HEK293 (cell line): ENCODE measurements around the gene WAC.

Source experiments
- CTCF ChIA-PET: fragments of 350-600 bp; formaldehyde crosslinking; extraction: SDS; loops from one replicate; lab custom pipeline; 2021; ENCODE audit warnings: antibody characterized with exemption; lab: Yijun Ruan, JAX
- POLR2A ChIA-PET: fragments of 300-600 bp; formaldehyde crosslinking; extraction: SDS; loops from one replicate; lab custom pipeline; 2020; ENCODE audit warnings: antibody characterized with exemption, inconsistent platforms; lab: Yijun Ruan, JAX
- H3K27ac ChIP-seq: fragments of 200-500 bp; sonication (Bioruptor generic); 2 replicates; pipeline ENCODE4 v1.5.1; 2014; ENCODE audit warnings: low read depth, low read length, control low read depth, inconsistent platforms; ENCODE audit errors: extremely low read depth
- H3K36me3 ChIP-seq, 2 experiments: fragments of 200-500 bp in 1 of 2; sonication (Bioruptor generic) in 1 of 2; 1 replicate in 1 of 2; 2 replicates in 1 of 2; pipeline ENCODE4 v1.5.1; 2014 to 2017; ENCODE audit warnings: inconsistent platforms in 2 of 2, low read length in 2 of 2; ENCODE audit not compliant: control insufficient read depth in 2 of 2, insufficient read depth in 1 of 2
- H3K4me1 ChIP-seq: fragments of 200-500 bp; sonication (Bioruptor generic); 2 replicates; pipeline ENCODE4 v1.5.1; 2014; ENCODE audit warnings: mild to moderate bottlenecking, low read length, inconsistent platforms; ENCODE audit not compliant: control insufficient read depth, insufficient read depth
- H3K4me3 ChIP-seq: 2 replicates; pipeline ENCODE4 v1.5.1; 2011; ENCODE audit warnings: low read depth, mild to moderate bottlenecking, control low read depth, low read length, moderate library complexity
- H3K9me3 ChIP-seq: fragments of 200-500 bp; sonication (Bioruptor generic); 2 replicates; pipeline ENCODE4 v1.5.1; 2014; ENCODE audit warnings: low read depth, low read length, inconsistent platforms; ENCODE audit not compliant: control insufficient read depth, insufficient read depth
- GLIS1 ChIP-seq: fragments of 450-650 bp; formaldehyde crosslinking; IDR thresholded peaks from 2 replicates; pipeline ENCODE4 v1.5.1; 2016; ENCODE audit warnings: missing biosample characterization, missing genetic modification characterization
- GLIS2 ChIP-seq: fragments of 450-650 bp; formaldehyde crosslinking; IDR thresholded peaks from 2 replicates; pipeline ENCODE4 v1.5.1; 2016; ENCODE audit warnings: missing biosample characterization, missing genetic modification characterization
- MYNN ChIP-seq: fragments of 450-650 bp; formaldehyde crosslinking; IDR thresholded peaks from 2 replicates; pipeline ENCODE4 v1.5.1; 2016; ENCODE audit warnings: missing biosample characterization, missing genetic modification characterization, borderline replicate concordance
- MZF1 ChIP-seq: fragments of 450-650 bp; formaldehyde crosslinking; IDR thresholded peaks from 2 replicates; pipeline ENCODE4 v1.5.1; 2017; ENCODE audit warnings: missing biosample characterization, missing genetic modification characterization, borderline replicate concordance
- REPIN1 ChIP-seq: fragments of 450-650 bp; formaldehyde crosslinking; IDR thresholded peaks from 2 replicates; pipeline ENCODE4 v1.5.1; 2017; ENCODE audit warnings: missing biosample characterization, missing genetic modification characterization, low read depth
- SETDB1 ChIP-seq: IDR thresholded peaks from one replicate; pipeline ENCODE4 v1.6.1; 2017; ENCODE audit warnings: mild to moderate bottlenecking, low read length, moderate library complexity, mixed read lengths; ENCODE audit not compliant: insufficient read length
- ZIC2 ChIP-seq: fragments of 450-650 bp; formaldehyde crosslinking; IDR thresholded peaks from 2 replicates; pipeline ENCODE4 v1.5.1; 2016; ENCODE audit warnings: missing biosample characterization, missing genetic modification characterization
- ZNF140 ChIP-seq: fragments of 450-650 bp; formaldehyde crosslinking; IDR thresholded peaks from 2 replicates; pipeline ENCODE4 v1.5.1; 2016; ENCODE audit warnings: missing biosample characterization, missing genetic modification characterization
- ZNF239 ChIP-seq: fragments of 450-650 bp; formaldehyde crosslinking; IDR thresholded peaks from 2 replicates; pipeline ENCODE4 v1.5.1; 2016; ENCODE audit warnings: missing biosample characterization, missing genetic modification characterization
- ZNF266 ChIP-seq: fragments of 450-650 bp; formaldehyde crosslinking; IDR thresholded peaks from 2 replicates; pipeline ENCODE4 v1.5.1; 2016; ENCODE audit warnings: missing biosample characterization, missing genetic modification characterization, low read depth
- ZNF341 ChIP-seq: fragments of 450-650 bp; formaldehyde crosslinking; IDR thresholded peaks from 2 replicates; pipeline ENCODE4; 2016; ENCODE audit warnings: low read depth, missing biosample characterization, missing genetic modification characterization
- ZNF350 ChIP-seq: fragments of 450-650 bp; formaldehyde crosslinking; IDR thresholded peaks from 2 replicates; pipeline ENCODE4 v1.5.0; 2017; ENCODE audit warnings: missing biosample characterization, mild to moderate bottlenecking, missing genetic modification characterization
- ZNF48 ChIP-seq: fragments of 450-650 bp; formaldehyde crosslinking; IDR thresholded peaks from 2 replicates; pipeline ENCODE4 v1.5.1; 2016; ENCODE audit warnings: missing biosample characterization, missing genetic modification characterization
- ZNF530 ChIP-seq: fragments of 450-650 bp; formaldehyde crosslinking; IDR thresholded peaks from 2 replicates; pipeline ENCODE4 v1.5.1; 2016; ENCODE audit warnings: low read depth, missing biosample characterization, missing genetic modification characterization
- ZNF558 ChIP-seq: fragments of 450-650 bp; formaldehyde crosslinking; IDR thresholded peaks from 2 replicates; pipeline ENCODE4 v1.5.1; 2016; ENCODE audit warnings: missing biosample characterization, missing genetic modification characterization
- ZNF560 ChIP-seq: fragments of 450-650 bp; formaldehyde crosslinking; IDR thresholded peaks from 2 replicates; pipeline ENCODE4 v1.5.1; 2017; ENCODE audit warnings: missing biosample characterization, missing genetic modification characterization, borderline replicate concordance
- ZNF610 ChIP-seq: fragments of 450-650 bp; formaldehyde crosslinking; IDR thresholded peaks from 2 replicates; pipeline ENCODE4 v1.5.1; 2016; ENCODE audit warnings: missing biosample characterization, missing genetic modification characterization, borderline replicate concordance
- ZNF664 ChIP-seq: fragments of 450-650 bp; formaldehyde crosslinking; IDR thresholded peaks from 2 replicates; pipeline ENCODE4 v1.5.1; 2016; ENCODE audit warnings: missing biosample characterization, missing genetic modification characterization
- TF ChIP-seq, protein P1 (sequence below): fragments of 450-650 bp; formaldehyde crosslinking; IDR thresholded peaks from 2 replicates; pipeline ENCODE4 v1.5.1; 2016; ENCODE audit warnings: missing biosample characterization, missing genetic modification characterization
- TF ChIP-seq, protein P2 (sequence below): fragments of 450-650 bp; formaldehyde crosslinking; IDR thresholded peaks from 2 replicates; pipeline ENCODE4 v1.5.1; 2016; ENCODE audit warnings: missing biosample characterization, missing genetic modification characterization
- TF ChIP-seq, protein P3 (sequence below): fragments of 450-650 bp; formaldehyde crosslinking; conservative IDR thresholded peaks from 2 replicates; pipeline ENCODE4 v1.5.1; 2016; ENCODE audit warnings: low read depth, missing biosample characterization, missing genetic modification characterization
- TF ChIP-seq, protein P4 (sequence below): fragments of 450-650 bp; formaldehyde crosslinking; IDR thresholded peaks from 2 replicates; pipeline ENCODE4 v1.5.1; 2016; ENCODE audit warnings: missing biosample characterization, missing genetic modification characterization
- TF ChIP-seq, protein P5 (sequence below): fragments of 450-650 bp; formaldehyde crosslinking; IDR thresholded peaks from 2 replicates; pipeline ENCODE4 v1.5.1; 2016; ENCODE audit warnings: missing biosample characterization, missing genetic modification characterization

The WAC gene

DNA sequence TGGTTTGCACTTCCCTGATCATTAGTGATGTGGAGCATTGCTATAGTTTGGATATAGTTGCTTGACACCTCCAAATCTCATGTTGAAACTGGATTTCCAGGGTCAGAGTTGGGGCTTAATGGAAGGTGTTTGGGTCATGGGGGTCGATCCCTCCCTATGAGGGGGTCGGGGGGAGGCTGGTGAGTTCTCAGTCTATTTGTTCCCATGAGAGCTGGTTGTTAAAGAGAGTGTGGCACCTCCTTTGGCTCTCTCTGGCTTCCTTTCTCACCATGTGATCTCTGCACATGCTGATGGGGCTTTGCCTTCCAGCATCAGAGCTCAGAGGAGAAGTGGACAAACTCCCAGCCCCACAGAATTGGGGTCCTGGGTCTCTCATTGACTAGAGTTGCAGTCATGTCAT is 107.6 kb downstream of the WAC start:
- Histone ChIP-seq H3K27ac (no peak overlapping the region), H3K9me3 (no peaks in the 10 kb centered on the region)
- POLR2A ChIA-PET: no interaction called here
- TF ChIP-seq REPIN1 (tag by site-specific recombination) (no peak), ZNF341 (no peak), ZNF48 (no peak), ZNF140 (tag by site-specific recombination) (no peak), ZNF560 (tag by site-specific recombination) (no peak), ZNF664 (tag by site-specific recombination) (no peak), GLIS2 (no peak)
- TF ChIP-seq, protein P1, sequence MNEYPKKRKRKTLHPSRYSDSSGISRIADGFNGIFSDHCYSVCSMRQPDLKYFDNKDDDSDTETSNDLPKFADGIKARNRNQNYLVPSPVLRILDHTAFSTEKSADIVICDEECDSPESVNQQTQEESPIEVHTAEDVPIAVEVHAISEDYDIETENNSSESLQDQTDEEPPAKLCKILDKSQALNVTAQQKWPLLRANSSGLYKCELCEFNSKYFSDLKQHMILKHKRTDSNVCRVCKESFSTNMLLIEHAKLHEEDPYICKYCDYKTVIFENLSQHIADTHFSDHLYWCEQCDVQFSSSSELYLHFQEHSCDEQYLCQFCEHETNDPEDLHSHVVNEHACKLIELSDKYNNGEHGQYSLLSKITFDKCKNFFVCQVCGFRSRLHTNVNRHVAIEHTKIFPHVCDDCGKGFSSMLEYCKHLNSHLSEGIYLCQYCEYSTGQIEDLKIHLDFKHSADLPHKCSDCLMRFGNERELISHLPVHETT: no peak
- TF ChIP-seq, protein P2, sequence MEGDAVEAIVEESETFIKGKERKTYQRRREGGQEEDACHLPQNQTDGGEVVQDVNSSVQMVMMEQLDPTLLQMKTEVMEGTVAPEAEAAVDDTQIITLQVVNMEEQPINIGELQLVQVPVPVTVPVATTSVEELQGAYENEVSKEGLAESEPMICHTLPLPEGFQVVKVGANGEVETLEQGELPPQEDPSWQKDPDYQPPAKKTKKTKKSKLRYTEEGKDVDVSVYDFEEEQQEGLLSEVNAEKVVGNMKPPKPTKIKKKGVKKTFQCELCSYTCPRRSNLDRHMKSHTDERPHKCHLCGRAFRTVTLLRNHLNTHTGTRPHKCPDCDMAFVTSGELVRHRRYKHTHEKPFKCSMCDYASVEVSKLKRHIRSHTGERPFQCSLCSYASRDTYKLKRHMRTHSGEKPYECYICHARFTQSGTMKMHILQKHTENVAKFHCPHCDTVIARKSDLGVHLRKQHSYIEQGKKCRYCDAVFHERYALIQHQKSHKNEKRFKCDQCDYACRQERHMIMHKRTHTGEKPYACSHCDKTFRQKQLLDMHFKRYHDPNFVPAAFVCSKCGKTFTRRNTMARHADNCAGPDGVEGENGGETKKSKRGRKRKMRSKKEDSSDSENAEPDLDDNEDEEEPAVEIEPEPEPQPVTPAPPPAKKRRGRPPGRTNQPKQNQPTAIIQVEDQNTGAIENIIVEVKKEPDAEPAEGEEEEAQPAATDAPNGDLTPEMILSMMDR (tag by site-specific recombination): no peak
- TF ChIP-seq, protein P3, sequence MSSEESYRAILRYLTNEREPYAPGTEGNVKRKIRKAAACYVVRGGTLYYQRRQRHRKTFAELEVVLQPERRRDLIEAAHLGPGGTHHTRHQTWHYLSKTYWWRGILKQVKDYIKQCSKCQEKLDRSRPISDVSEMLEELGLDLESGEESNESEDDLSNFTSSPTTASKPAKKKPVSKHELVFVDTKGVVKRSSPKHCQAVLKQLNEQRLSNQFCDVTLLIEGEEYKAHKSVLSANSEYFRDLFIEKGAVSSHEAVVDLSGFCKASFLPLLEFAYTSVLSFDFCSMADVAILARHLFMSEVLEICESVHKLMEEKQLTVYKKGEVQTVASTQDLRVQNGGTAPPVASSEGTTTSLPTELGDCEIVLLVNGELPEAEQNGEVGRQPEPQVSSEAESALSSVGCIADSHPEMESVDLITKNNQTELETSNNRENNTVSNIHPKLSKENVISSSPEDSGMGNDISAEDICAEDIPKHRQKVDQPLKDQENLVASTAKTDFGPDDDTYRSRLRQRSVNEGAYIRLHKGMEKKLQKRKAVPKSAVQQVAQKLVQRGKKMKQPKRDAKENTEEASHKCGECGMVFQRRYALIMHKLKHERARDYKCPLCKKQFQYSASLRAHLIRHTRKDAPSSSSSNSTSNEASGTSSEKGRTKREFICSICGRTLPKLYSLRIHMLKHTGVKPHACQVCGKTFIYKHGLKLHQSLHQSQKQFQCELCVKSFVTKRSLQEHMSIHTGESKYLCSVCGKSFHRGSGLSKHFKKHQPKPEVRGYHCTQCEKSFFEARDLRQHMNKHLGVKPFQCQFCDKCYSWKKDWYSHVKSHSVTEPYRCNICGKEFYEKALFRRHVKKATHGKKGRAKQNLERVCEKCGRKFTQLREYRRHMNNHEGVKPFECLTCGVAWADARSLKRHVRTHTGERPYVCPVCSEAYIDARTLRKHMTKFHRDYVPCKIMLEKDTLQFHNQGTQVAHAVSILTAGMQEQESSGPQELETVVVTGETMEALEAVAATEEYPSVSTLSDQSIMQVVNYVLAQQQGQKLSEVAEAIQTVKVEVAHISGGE (tag by site-specific recombination): no peak
- TF ChIP-seq, all 188 proteins: peak for 0
- CTCF ChIA-PET: interaction anchor here (0.6 to 1.4 kb wide), 2 partner anchors 12 to 808 kb away, joined by 3 read pairs; no protein-coding TSS in a partner anchor
- no peaks in the 10 kb centered on the region for H3K4me1 ChIP-seq
- H3K36me3 ChIP-seq: no peaks in the 10 kb centered on the region
- H3K4me3 ChIP-seq: no peak overlapping the region

DNA sequence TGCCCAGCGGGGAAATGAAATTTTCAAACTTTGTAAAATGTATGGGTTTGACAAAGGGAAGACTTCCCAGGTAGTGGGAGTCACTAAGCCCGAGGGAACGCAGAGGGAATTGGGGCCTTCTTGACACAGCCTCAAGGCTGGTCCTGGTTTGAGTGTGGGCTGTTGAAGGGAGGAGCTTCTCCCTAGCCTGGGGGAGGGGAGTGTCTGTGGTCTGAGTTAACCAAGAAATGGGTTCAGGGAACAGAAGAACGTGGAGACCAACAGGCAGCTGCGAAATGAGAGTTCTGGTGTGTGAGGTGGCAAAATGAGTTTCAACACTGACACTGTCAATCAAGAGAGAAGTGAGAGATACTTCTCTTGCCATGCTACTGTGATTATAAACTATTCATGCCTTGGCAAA is 111.7 kb downstream of the WAC start:
- Histone ChIP-seq H3K9me3 (no peaks in the 10 kb centered on the region), H3K4me1 (no peaks in the 10 kb centered on the region), H3K27ac (no peak overlapping the region), H3K36me3 (no peaks in the 10 kb centered on the region), H3K4me3 (no peak overlapping the region)
- ChIA-PET CTCF (interaction anchor here (0.7 to 1.7 kb wide), 3 partner anchors 9 to 660 kb away, joined by 3 to 4 read pairs (median 4); no protein-coding TSS in a partner anchor), POLR2A (no interaction called here)
- TF ChIP-seq ZNF266 (tag by site-specific recombination): no peak
- no peak for TF ChIP-seq ZNF350 (tag by site-specific recombination)
- no peak for TF ChIP-seq ZNF140 (tag by site-specific recombination)
- TF ChIP-seq MZF1 (tag by site-specific recombination): no peak
- no peak for TF ChIP-seq ZNF239 (tag by site-specific recombination)
- no peak for TF ChIP-seq ZNF558 (tag by site-specific recombination)
- no peak for TF ChIP-seq ZNF530 (tag by site-specific recombination)
- TF ChIP-seq, protein P4, sequence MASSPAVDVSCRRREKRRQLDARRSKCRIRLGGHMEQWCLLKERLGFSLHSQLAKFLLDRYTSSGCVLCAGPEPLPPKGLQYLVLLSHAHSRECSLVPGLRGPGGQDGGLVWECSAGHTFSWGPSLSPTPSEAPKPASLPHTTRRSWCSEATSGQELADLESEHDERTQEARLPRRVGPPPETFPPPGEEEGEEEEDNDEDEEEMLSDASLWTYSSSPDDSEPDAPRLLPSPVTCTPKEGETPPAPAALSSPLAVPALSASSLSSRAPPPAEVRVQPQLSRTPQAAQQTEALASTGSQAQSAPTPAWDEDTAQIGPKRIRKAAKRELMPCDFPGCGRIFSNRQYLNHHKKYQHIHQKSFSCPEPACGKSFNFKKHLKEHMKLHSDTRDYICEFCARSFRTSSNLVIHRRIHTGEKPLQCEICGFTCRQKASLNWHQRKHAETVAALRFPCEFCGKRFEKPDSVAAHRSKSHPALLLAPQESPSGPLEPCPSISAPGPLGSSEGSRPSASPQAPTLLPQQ (tag by site-specific recombination): no peak
- TF ChIP-seq, protein P5, sequence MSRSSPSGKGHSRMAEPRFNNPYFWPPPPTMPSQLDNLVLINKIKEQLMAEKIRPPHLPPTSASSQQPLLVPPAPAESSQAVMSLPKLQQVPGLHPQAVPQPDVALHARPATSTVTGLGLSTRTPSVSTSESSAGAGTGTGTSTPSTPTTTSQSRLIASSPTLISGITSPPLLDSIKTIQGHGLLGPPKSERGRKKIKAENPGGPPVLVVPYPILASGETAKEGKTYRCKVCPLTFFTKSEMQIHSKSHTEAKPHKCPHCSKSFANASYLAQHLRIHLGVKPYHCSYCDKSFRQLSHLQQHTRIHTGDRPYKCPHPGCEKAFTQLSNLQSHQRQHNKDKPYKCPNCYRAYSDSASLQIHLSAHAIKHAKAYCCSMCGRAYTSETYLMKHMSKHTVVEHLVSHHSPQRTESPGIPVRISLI (tag by site-specific recombination): no peak
- no peak for TF ChIP-seq ZNF610 (tag by site-specific recombination)
- TF ChIP-seq SETDB1: no peak
- no peak for TF ChIP-seq GLIS1
- no peak for TF ChIP-seq MYNN (tag by site-specific recombination)
- no peak for TF ChIP-seq ZIC2
- TF ChIP-seq, protein P3 (tag by site-specific recombination): no peak
